ENCODE results near the gene SOCS1.

The SOCS1 gene

GRCh38 chr16:11263737-11264136, 7.7 kb upstream of the SOCS1 start:
- DNase-seq, result no peak

GRCh38 chr16:11262915-11263314, 6.9 kb upstream of the SOCS1 start:
- DNase-seq, result no peak

- no peak for DNase-seq
Observed at GRCh38 chr16:11260596-11260966, 4.6 kb upstream of the SOCS1 start.

- DNase-seq, result no peak
Observed at GRCh38 chr16:11259655-11260595, 3.9 kb upstream of the SOCS1 start.

- peak in 51 of 56 donors; percentile 7 to 78 (median 42) for DNase-seq
Observed at GRCh38 chr16:11258553-11259492, 2.8 kb upstream of the SOCS1 start.

- peak in 51 of 56 donors; percentile 12 to 79 (median 49) for DNase-seq
Observed at GRCh38 chr16:11257131-11257938, 1.3 kb upstream of the SOCS1 start.

GRCh38 chr16:11256661-11257130, 692 bp upstream of the SOCS1 start:
- DNase-seq, result peak in 22 of 56 donors; percentile 24 to 59 (median 36)

GRCh38 chr16:11254913-11255736, 879 bp downstream of the SOCS1 start:
- DNase-seq, result peak in 13 of 56 donors; percentile 3 to 52 (median 27)

- no peak for DNase-seq
Observed at GRCh38 chr16:11253995-11254912, 1.8 kb downstream of the SOCS1 start.

GRCh38 chr16:11253009-11253994, 2.7 kb downstream of the SOCS1 start:
- no peak for DNase-seq

GRCh38 chr16:11252482-11252931, 3.5 kb downstream of the SOCS1 start:
- DNase-seq, result no peak

- DNase-seq, result peak in 5 of 56 donors; percentile 7 to 41 (median 12)
Observed at GRCh38 chr16:11251525-11252481, 4.2 kb downstream of the SOCS1 start.

GRCh38 chr16:11250786-11251524, 5.0 kb downstream of the SOCS1 start:
- no peak for DNase-seq

- DNase-seq, result no peak
Observed at GRCh38 chr16:11250091-11250785, 5.8 kb downstream of the SOCS1 start.
